Glutamatergic neuron (in vitro differentiated cells): Measurements from ENCODE around the gene TSNAXIP1. TPM values are rescaled to one million over a fixed set of nuclear protein-coding genes. Genes with fewer than 3 reads are reported as not detected.

Experiments
- DNase-seq: peaks from one replicate; pipeline ENCODE4 v3.0.0; 2022
- H3K27ac Mint-ChIP-seq: one replicate; pipeline ENCODE4 v1.8.0; 2020; ENCODE audit warnings: mild to moderate bottlenecking, mixed read lengths, inconsistent platforms; ENCODE audit not compliant: unreplicated experiment
- H3K27me3 Mint-ChIP-seq: one replicate; pipeline ENCODE4 v1.8.0; 2020; ENCODE audit warnings: mild to moderate bottlenecking, moderate library complexity, mixed read lengths, inconsistent platforms; ENCODE audit not compliant: unreplicated experiment
- H3K36me3 Mint-ChIP-seq: one replicate; pipeline ENCODE4 v1.8.0; 2020; ENCODE audit warnings: mild to moderate bottlenecking, mixed read lengths, inconsistent platforms; ENCODE audit not compliant: unreplicated experiment
- H3K4me1 Mint-ChIP-seq: one replicate; pipeline ENCODE4 v1.8.0; 2020; ENCODE audit warnings: mild to moderate bottlenecking, low read depth, mixed read lengths, inconsistent platforms; ENCODE audit not compliant: unreplicated experiment
- H3K4me3 Mint-ChIP-seq: one replicate; pipeline ENCODE4 v1.8.0; 2020; ENCODE audit warnings: mild to moderate bottlenecking, mixed read lengths, inconsistent platforms; ENCODE audit not compliant: unreplicated experiment
- H3K9me3 Mint-ChIP-seq: one replicate; pipeline ENCODE4 v1.8.0; 2020; ENCODE audit warnings: mild to moderate bottlenecking, moderate library complexity, mixed read lengths, inconsistent platforms; ENCODE audit not compliant: unreplicated experiment
- CTCF ChIP-seq: fragments of 200-600 bp; sonication (generic); IDR thresholded peaks from one replicate; pipeline ENCODE4 v1.5.0; 2021; ENCODE audit not compliant: partially characterized antibody, unreplicated experiment
- total RNA-seq: library from RNA; stranded (reverse); fragmentation: NEBNext Ultra II Directional; extraction: Animal tissue kit (Norgen Biotek cat#: 25700); gene quantifications from one replicate; pipeline ENCODE4 v1.2.1, GENCODE V29; 2021; ENCODE audit not compliant: unreplicated experiment

Gene TSNAXIP1
- total RNA-seq, 1 donor from 2014 or later: 3.4 TPM

- no peak for TF ChIP-seq CTCF
- Mint-ChIP-seq H3K36me3 (no peaks in the 10 kb centered on the region), H3K27ac (peak overlapping the region; percentile 82)
These were observed 816 bp upstream of the TSNAXIP1 start for GRCh38 chr16:67805718-67806427.

GRCh38 chr16:67807148-67807682 is 526 bp downstream of the TSNAXIP1 start:
- Mint-ChIP-seq H3K27me3 (peaks cover 3% of the 10 kb centered on the region), H3K36me3 (no peaks in the 10 kb centered on the region), H3K4me3 (peak overlapping the region; percentile 90), H3K27ac (peak overlapping the region; percentile 64), H3K4me1 (peaks cover 8% of the 10 kb centered on the region), H3K9me3 (peaks cover 9% of the 10 kb centered on the region)
- TF ChIP-seq CTCF: no peak
- DNase-seq: no peak

More at GRCh38 chr16:67805718-67806427, 816 bp upstream of the TSNAXIP1 start:
- H3K4me3 Mint-ChIP-seq: peak overlapping the region; percentile 93
- peaks cover 9% of the 10 kb centered on the region for H3K9me3 Mint-ChIP-seq
- H3K27me3 Mint-ChIP-seq: peaks cover 3% of the 10 kb centered on the region
- peaks cover 13% of the 10 kb centered on the region for H3K4me1 Mint-ChIP-seq
- DNase-seq: peak; percentile 27

- no peak overlapping the region for H3K27ac Mint-ChIP-seq
- no peaks in the 10 kb centered on the region for H3K4me1 Mint-ChIP-seq
- H3K36me3 Mint-ChIP-seq: no peaks in the 10 kb centered on the region
- H3K9me3 Mint-ChIP-seq: peaks cover 3% of the 10 kb centered on the region
- no peak for TF ChIP-seq CTCF
- H3K4me3 Mint-ChIP-seq: no peak overlapping the region
- peaks cover 5% of the 10 kb centered on the region for H3K27me3 Mint-ChIP-seq
- no peak for DNase-seq
These were observed 5.2 kb downstream of the TSNAXIP1 start for GRCh38 chr16:67811899-67812298.

GRCh38 chr16:67814567-67814966 is 7.9 kb downstream of the TSNAXIP1 start:
- no peak for DNase-seq
- TF ChIP-seq CTCF: no peak
- Mint-ChIP-seq H3K36me3 (no peaks in the 10 kb centered on the region), H3K9me3 (no peaks in the 10 kb centered on the region), H3K4me3 (no peak overlapping the region), H3K27me3 (peaks cover 3% of the 10 kb centered on the region), H3K27ac (no peak overlapping the region), H3K4me1 (no peaks in the 10 kb centered on the region)

- H3K27ac Mint-ChIP-seq: no peak overlapping the region
These were observed 14.0 kb downstream of the TSNAXIP1 start for GRCh38 chr16:67820608-67821259.

More at GRCh38 chr16:67820608-67821259, 14.0 kb downstream of the TSNAXIP1 start:
- Mint-ChIP-seq H3K4me1 (no peaks in the 10 kb centered on the region), H3K4me3 (no peak overlapping the region), H3K36me3 (peaks cover 7% of the 10 kb centered on the region), H3K9me3 (peaks cover 2% of the 10 kb centered on the region), H3K27me3 (peaks cover 10% of the 10 kb centered on the region)
- no peak for DNase-seq
- TF ChIP-seq CTCF: no peak
